H9 (cell line): ENCODE data around the gene GCA. TPM values are rescaled to one million over a fixed set of nuclear protein-coding genes. Genes with fewer than 3 reads are reported as not detected.

ENCODE experiments used
- DNase-seq: peaks from one replicate; pipeline ENCODE4 v3.0.0-alpha.2; 2017
- H2AFZ ChIP-seq: one replicate; pipeline ENCODE4 v1.6.1; 2013; ENCODE audit warnings: mild to moderate bottlenecking, low read length, control low read depth, moderate library complexity
- H2AK5ac ChIP-seq: 2 replicates; pipeline ENCODE4 v1.6.1; 2013; ENCODE audit warnings: low read length, control low read depth, mixed read lengths; ENCODE audit not compliant: insufficient read length
- H2BK120ac ChIP-seq: one replicate; pipeline ENCODE4 v1.6.1; 2013; ENCODE audit warnings: low read depth, mild to moderate bottlenecking, low read length, control low read depth, inconsistent platforms; ENCODE audit not compliant: poor library complexity, severe bottlenecking
- H2BK12ac ChIP-seq: 2 replicates; pipeline ENCODE4 v1.6.1; 2013; ENCODE audit warnings: low read length, control low read depth, mixed read lengths, low read depth; ENCODE audit not compliant: insufficient read length
- H2BK15ac ChIP-seq: 2 replicates; pipeline ENCODE4 v1.6.1; 2013; ENCODE audit warnings: low read depth, low read length, control low read depth
- H2BK20ac ChIP-seq: one replicate; pipeline ENCODE4 v1.6.1; 2013; ENCODE audit warnings: low read depth, mild to moderate bottlenecking, low read length, control low read depth, inconsistent platforms; ENCODE audit not compliant: poor library complexity, severe bottlenecking
- H2BK5ac ChIP-seq: 2 replicates; pipeline ENCODE4 v1.6.1; 2013; ENCODE audit warnings: low read length, control low read depth, mixed read lengths; ENCODE audit not compliant: insufficient read length
- H3K14ac ChIP-seq: 2 replicates; pipeline ENCODE4 v1.6.1; 2013; ENCODE audit warnings: low read length, control low read depth; ENCODE audit not compliant: insufficient read depth
- H3K18ac ChIP-seq: 2 replicates; pipeline ENCODE4 v1.6.1; 2013; ENCODE audit warnings: low read depth, mild to moderate bottlenecking, mixed read lengths, low read length, control low read depth; ENCODE audit not compliant: insufficient read length
- H3K23ac ChIP-seq: 2 replicates; pipeline ENCODE4 v1.6.1; 2013; ENCODE audit warnings: low read length, control low read depth, mixed read lengths, low read depth; ENCODE audit not compliant: insufficient read length
- H3K23me2 ChIP-seq: 2 replicates; pipeline ENCODE4 v1.6.1; 2013; ENCODE audit warnings: low read depth, mild to moderate bottlenecking, mixed read lengths, low read length, control low read depth; ENCODE audit not compliant: insufficient read length, poor library complexity, severe bottlenecking
- H3K27ac ChIP-seq: 2 replicates; pipeline ENCODE4 v1.5.1; 2013; ENCODE audit warnings: low read length, control low read depth, mixed read lengths, low read depth; ENCODE audit not compliant: insufficient read length
- H3K27me3 ChIP-seq: 2 replicates; pipeline ENCODE4 v1.6.1; 2013; ENCODE audit warnings: low read length, control low read depth, inconsistent platforms; ENCODE audit not compliant: insufficient read depth
- H3K4ac ChIP-seq: 2 replicates; pipeline ENCODE4 v1.6.1; 2013; ENCODE audit warnings: low read depth, mild to moderate bottlenecking, control low read depth, inconsistent platforms, low read length, moderate library complexity
- H3K4me1 ChIP-seq: 2 replicates; pipeline ENCODE4 v1.6.1; 2013; ENCODE audit warnings: low read length, control low read depth, inconsistent platforms; ENCODE audit not compliant: insufficient read depth
- H3K4me2 ChIP-seq: 2 replicates; pipeline ENCODE4 v1.6.1; 2013; ENCODE audit warnings: low read length, control low read depth, mixed read lengths; ENCODE audit not compliant: insufficient read length, insufficient read depth
- H3K56ac ChIP-seq: 2 replicates; pipeline ENCODE4 v1.6.1; 2013; ENCODE audit warnings: low read depth, mild to moderate bottlenecking, mixed read lengths, low read length, control low read depth; ENCODE audit not compliant: insufficient read length
- H3K79me1 ChIP-seq: 2 replicates; pipeline ENCODE4 v1.6.1; 2013; ENCODE audit warnings: low read depth, mild to moderate bottlenecking, moderate library complexity, low read length, control low read depth, inconsistent platforms; ENCODE audit not compliant: insufficient read depth, poor library complexity, severe bottlenecking
- H3K79me2 ChIP-seq: 2 replicates; pipeline ENCODE4 v1.6.1; 2013; ENCODE audit warnings: low read length, control low read depth, inconsistent platforms; ENCODE audit not compliant: insufficient read depth
- H3K9ac ChIP-seq: 2 replicates; pipeline ENCODE4 v1.6.1; 2013; ENCODE audit warnings: low read length, control low read depth, mixed read lengths; ENCODE audit not compliant: insufficient read length; ENCODE audit errors: extremely low read depth
- H3K9me3 ChIP-seq: one replicate; pipeline ENCODE4 v1.6.1; 2013; ENCODE audit warnings: low read depth, low read length, inconsistent platforms; ENCODE audit not compliant: control insufficient read depth
- H3T11ph ChIP-seq: one replicate; pipeline ENCODE4 v1.6.1; 2013; ENCODE audit warnings: mild to moderate bottlenecking, low read length, control low read depth, inconsistent platforms
- H4K20me1 ChIP-seq: one replicate; pipeline ENCODE4 v1.6.1; 2013; ENCODE audit not compliant: control insufficient read depth, insufficient read length, insufficient read depth
- H4K5ac ChIP-seq: 2 replicates; pipeline ENCODE4 v1.6.1; 2013; ENCODE audit warnings: low read depth, mild to moderate bottlenecking, mixed read lengths, low read length, control low read depth; ENCODE audit not compliant: insufficient read length
- H4K8ac ChIP-seq: replicated peaks from 2 replicates; pipeline ENCODE4 v1.6.1; 2013; ENCODE audit warnings: low read length, control low read depth, mixed read lengths, low read depth; ENCODE audit not compliant: insufficient read length
- H4K91ac ChIP-seq: 2 replicates; pipeline ENCODE4 v1.6.1; 2013; ENCODE audit warnings: low read depth, mild to moderate bottlenecking, moderate library complexity, mixed read lengths, low read length, control low read depth; ENCODE audit not compliant: insufficient read length
- H3K27ac Mint-ChIP-seq, 3 experiments: 2 replicates in 2 of 3; 3 replicates in 1 of 3; pipeline ENCODE4 v1.8.0; 2020 to 2021; ENCODE audit warnings: mixed read lengths in 3 of 3, mild to moderate bottlenecking in 1 of 3, moderate library complexity in 1 of 3
- H3K27me3 Mint-ChIP-seq: 2 replicates; pipeline ENCODE4 v1.8.0; 2021; ENCODE audit warnings: low read depth, mild to moderate bottlenecking, moderate library complexity, mixed read lengths
- H3K36me3 Mint-ChIP-seq, 3 experiments: 2 replicates in 2 of 3; 3 replicates in 1 of 3; pipeline ENCODE4 v1.8.0; 2020 to 2021; ENCODE audit warnings: low read depth in 3 of 3, mixed read lengths in 3 of 3; ENCODE audit not compliant: insufficient read depth in 1 of 3
- H3K4me1 Mint-ChIP-seq, 2 experiments: 2 replicates each; pipeline ENCODE4 v1.8.0; 2020; ENCODE audit warnings: mixed read lengths in 2 of 2
- H3K4me3 Mint-ChIP-seq, 2 experiments: 2 replicates in 1 of 2; 3 replicates in 1 of 2; pipeline ENCODE4 v1.8.0; 2020 to 2021; ENCODE audit warnings: mild to moderate bottlenecking in 2 of 2, mixed read lengths in 2 of 2, moderate library complexity in 1 of 2
- H3K9me3 Mint-ChIP-seq, 2 experiments: 2 replicates in 1 of 2; 3 replicates in 1 of 2; pipeline ENCODE4 v1.8.0; 2020; ENCODE audit warnings: mild to moderate bottlenecking in 2 of 2, mixed read lengths in 2 of 2, moderate library complexity in 1 of 2
- CTCF ChIP-seq: fragments of 200-600 bp; sonication (generic); conservative IDR thresholded peaks from 3 replicates; pipeline ENCODE4 v1.8.0; 2021; ENCODE audit warnings: antibody characterized with exemption, mild to moderate bottlenecking
- WGBS: extraction: QIAGEN DNeasy Blood & Tissue Kit; methylation state at CpG from one replicate; pipeline ENCODE4 v1.1.7; 2013; ENCODE audit warnings: missing lambda C conversion rate, low lambda C conversion rate, mixed read lengths; ENCODE audit not compliant: insufficient read length; ENCODE audit errors: extremely low coverage; 5-methylcytosine and 5-hydroxymethylcytosine counted together
- total RNA-seq: library from RNA; stranded (reverse); gene quantifications from 2 replicates; pipeline ENCODE4 v1.2.1, GENCODE V29; 2021

Gene GCA
- total RNA-seq, 1 experiment from 2014 or later: 31.0 TPM

- no peaks in the 10 kb centered on the region; the same call in 1 of the 2 replicates for H3K79me2 ChIP-seq
- no peak overlapping the region for H3K27ac ChIP-seq
- H3K79me1 ChIP-seq: no peaks in the 10 kb centered on the region
- H2BK5ac ChIP-seq: no peak overlapping the region
- no peak overlapping the region for H3K56ac ChIP-seq
- Mint-ChIP-seq H3K4me3 (no peak overlapping the region), H3K27ac (no peak overlapping the region), H3K36me3 (no peaks in the 10 kb centered on the region), H3K9me3 (no peaks in the 10 kb centered on the region), H3K27me3 (peaks cover 12% of the 10 kb centered on the region), H3K4me1 (peaks cover 10 to 13% of the 10 kb centered on the region in 2 experiments)
- no peaks in the 10 kb centered on the region for H3K9me3 ChIP-seq
- no peak overlapping the region for H4K5ac ChIP-seq
- H2AFZ ChIP-seq: no peak overlapping the region
- H3K23ac ChIP-seq: no peak overlapping the region
- no peak overlapping the region for H2AK5ac ChIP-seq
- H3K4me1 ChIP-seq: no peaks in the 10 kb centered on the region
- no peak overlapping the region for H2BK12ac ChIP-seq
- WGBS: no CpG with 5 or more reads among the region's 2 CpGs
- no peak overlapping the region for H2BK120ac ChIP-seq
- H4K8ac ChIP-seq: no peak overlapping the region
- H3K14ac ChIP-seq: no peak overlapping the region
- no peak overlapping the region for H3T11ph ChIP-seq
- H2BK15ac ChIP-seq: no peak overlapping the region
- no peak for DNase-seq
- H3K27me3 ChIP-seq: no peaks in the 10 kb centered on the region
- TF ChIP-seq CTCF: no peak
- no peaks in the 10 kb centered on the region for H4K20me1 ChIP-seq
- H2BK20ac ChIP-seq: no peak overlapping the region
- H4K91ac ChIP-seq: no peak overlapping the region
- H3K9ac ChIP-seq: no peak overlapping the region
- no peak overlapping the region for H3K4ac ChIP-seq
- peaks cover 3% of the 10 kb centered on the region for H3K23me2 ChIP-seq
- H3K4me2 ChIP-seq: no peak overlapping the region
- no peak overlapping the region for H3K18ac ChIP-seq
Measured at GRCh38 chr2:162342841-162343240, 1.1 kb upstream of the GCA start.
